Measurements from ENCODE around the gene NPIPA8.
"Not testable (repeated sequence)": the region's sequence is repeated elsewhere in the genome, so short reads cannot be mapped to it uniquely, and the experiment has no call there.

DNA sequence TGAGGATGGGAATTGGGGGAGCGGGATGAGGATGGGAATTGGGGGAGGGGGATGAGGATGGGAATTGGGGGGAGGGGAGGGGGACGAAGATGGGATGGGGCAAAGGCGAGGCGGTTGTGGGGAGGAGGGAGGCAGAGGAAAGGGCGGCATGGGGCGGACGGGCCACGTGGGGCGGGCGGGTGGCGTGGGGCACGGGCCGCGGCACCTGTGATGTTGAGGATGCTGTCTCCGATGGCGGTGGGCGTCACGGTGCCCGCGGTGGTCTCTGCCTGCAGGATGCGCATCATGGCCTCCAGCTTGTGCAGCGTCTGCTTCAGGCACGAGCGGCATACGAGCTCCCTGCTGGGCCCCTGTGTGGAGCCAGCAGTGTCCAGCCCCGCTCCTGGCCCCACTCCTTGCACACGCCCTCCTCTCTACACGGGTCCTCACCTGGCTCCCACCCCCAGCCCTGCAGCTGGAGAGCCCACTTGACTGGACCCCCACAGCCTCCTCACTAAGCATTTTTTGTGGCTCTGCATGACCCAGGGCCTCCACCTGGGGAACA is 5.0 kb upstream of the NPIPA8 start:
- not testable (repeated sequence) for TF ChIP-seq CTCF, POLR2AphosphoS5, POLR2A (IDR thresholded peaks at IDR 0.05)
